ENCODE results near the gene BRINP2.

The BRINP2 gene

GRCh38 chr1:177211231-177211630 is 40.5 kb downstream of the BRINP2 start:
- DNase-seq (ENCODE audit: low read depth) = no peak
- TF ChIP-seq, protein P1, sequence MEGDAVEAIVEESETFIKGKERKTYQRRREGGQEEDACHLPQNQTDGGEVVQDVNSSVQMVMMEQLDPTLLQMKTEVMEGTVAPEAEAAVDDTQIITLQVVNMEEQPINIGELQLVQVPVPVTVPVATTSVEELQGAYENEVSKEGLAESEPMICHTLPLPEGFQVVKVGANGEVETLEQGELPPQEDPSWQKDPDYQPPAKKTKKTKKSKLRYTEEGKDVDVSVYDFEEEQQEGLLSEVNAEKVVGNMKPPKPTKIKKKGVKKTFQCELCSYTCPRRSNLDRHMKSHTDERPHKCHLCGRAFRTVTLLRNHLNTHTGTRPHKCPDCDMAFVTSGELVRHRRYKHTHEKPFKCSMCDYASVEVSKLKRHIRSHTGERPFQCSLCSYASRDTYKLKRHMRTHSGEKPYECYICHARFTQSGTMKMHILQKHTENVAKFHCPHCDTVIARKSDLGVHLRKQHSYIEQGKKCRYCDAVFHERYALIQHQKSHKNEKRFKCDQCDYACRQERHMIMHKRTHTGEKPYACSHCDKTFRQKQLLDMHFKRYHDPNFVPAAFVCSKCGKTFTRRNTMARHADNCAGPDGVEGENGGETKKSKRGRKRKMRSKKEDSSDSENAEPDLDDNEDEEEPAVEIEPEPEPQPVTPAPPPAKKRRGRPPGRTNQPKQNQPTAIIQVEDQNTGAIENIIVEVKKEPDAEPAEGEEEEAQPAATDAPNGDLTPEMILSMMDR (IDR thresholded peaks at IDR 0.05; ENCODE audit: low read depth, low read length, missing control alignments) = no peak
- H3K4me3 ChIP-seq (ENCODE audit: low read depth, low read length) = no peak overlapping the region

- TF ChIP-seq, protein P1 (IDR thresholded peaks at IDR 0.05; ENCODE audit: low read depth, low read length, missing control alignments) = no peak
- DNase-seq (ENCODE audit: low read depth) = no peak
- H3K4me3 ChIP-seq (ENCODE audit: low read depth, low read length) = no peak overlapping the region
Measured at GRCh38 chr1:177216587-177217202, 45.9 kb downstream of the BRINP2 start.

- TF ChIP-seq, protein P1 (IDR thresholded peaks at IDR 0.05; ENCODE audit: low read depth, low read length, missing control alignments) = no peak
- DNase-seq (ENCODE audit: low read depth) = no peak
- no peak overlapping the region for H3K4me3 ChIP-seq (ENCODE audit: low read depth, low read length)
Measured at GRCh38 chr1:177219554-177220458, 49.0 kb downstream of the BRINP2 start.

DNA sequence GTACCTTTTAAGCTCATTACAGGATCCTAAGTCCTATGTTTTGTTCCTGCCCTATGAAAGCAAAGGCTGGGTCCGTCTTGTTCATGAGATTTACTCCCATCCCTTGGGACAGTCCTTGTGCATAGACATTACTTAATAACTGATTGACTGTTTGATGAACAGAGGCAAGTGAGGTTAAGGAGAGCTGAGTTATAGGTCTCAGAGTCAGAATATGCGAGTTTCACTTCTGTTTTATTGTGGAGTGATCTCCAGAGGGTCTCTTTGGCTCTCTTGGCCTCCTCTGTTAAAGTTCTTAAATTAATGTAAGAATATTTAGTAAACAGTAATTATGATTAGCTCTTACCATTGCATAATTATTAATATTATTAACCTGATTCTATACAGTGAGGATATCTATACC is 52.6 kb downstream of the BRINP2 start:
- no peak overlapping the region for H3K4me3 ChIP-seq (ENCODE audit: low read depth, low read length)
- no peak for DNase-seq (ENCODE audit: low read depth)
- TF ChIP-seq, protein P1 (IDR thresholded peaks at IDR 0.05; ENCODE audit: low read depth, low read length, missing control alignments) = no peak

DNA sequence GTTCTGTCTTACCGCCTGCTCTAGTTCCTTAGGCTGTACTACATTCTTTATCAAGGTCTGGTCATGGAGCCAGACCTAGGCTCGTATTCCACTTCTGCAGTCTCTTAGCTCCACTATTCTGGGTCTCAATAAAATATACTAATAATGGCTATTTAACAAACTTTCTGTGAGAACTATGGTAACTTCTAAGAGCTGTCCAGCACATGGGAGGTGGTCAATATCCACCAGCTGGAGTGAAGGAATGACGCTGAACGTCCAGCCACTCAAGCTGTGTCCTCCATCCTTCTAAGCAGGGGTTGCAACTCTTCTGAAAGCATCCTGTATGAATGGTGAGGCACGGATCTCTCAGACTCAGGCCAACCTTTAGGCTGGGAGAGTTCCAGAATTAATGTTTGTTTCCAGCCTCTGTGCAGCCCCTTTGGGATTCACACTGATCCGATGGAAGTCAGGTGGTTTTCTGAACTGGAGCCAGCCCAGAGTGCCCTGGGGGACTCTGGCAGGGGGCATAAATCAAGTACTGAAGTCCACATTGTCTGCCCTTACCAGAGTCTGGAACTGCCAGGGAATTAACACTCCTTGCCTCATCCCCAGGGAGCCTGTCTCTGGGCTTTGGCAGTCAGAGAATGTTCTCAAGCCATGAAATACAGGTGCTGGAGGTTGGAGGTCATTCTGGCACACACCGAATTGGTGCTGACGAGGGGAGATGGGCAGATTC is 57.4 kb downstream of the BRINP2 start:
- no peak for DNase-seq (ENCODE audit: low read depth)
- TF ChIP-seq, protein P1 (IDR thresholded peaks at IDR 0.05; ENCODE audit: low read depth, low read length, missing control alignments) = no peak
- H3K4me3 ChIP-seq (ENCODE audit: low read depth, low read length) = no peak overlapping the region

DNA sequence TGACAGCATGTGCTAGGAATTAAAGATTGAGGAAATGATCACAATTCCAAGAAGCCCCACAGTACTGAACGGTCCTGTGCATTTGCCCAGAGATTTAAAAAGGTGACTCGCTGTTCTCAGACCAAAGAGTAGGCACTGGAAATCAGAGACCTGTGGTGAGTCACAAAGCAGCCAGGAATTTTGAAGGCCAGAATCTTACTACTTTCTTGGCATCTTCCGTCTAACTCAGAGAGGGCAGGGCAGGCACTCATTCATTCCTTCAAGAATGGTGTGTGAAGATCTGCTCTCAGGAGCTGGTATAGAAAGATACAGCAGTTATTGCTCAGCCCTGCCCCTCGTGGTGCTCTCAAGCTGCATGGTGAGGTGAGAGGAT is 57.9 kb downstream of the BRINP2 start:
- TF ChIP-seq, protein P1 (IDR thresholded peaks at IDR 0.05; ENCODE audit: low read depth, low read length, missing control alignments) = no peak
- DNase-seq (ENCODE audit: low read depth) = no peak
- no peak overlapping the region for H3K4me3 ChIP-seq (ENCODE audit: low read depth, low read length)
